Lung (tissue), 12 donors: Measurements from ENCODE around the gene PPIL6. TPM values are rescaled to one million over a fixed set of nuclear protein-coding genes. Genes with fewer than 3 reads are reported as not detected.

Source experiments
- ATAC-seq: fragments of 200-7000 bp; cut with Tn5 transposase; one replicate; pipeline ENCODE4 v1.9.1; 2020; ENCODE audit warnings: moderate number of reproducible peaks; ENCODE audit not compliant: insufficient read depth, low FRiP score
- DNase-seq, 3 donors: peaks; one replicate each; pipeline ENCODE4 v3.0.0-alpha.2; 2013 to 2017
- H3K27ac ChIP-seq, 2 donors: one replicate each; pipeline ENCODE4 v1.5.1; 2013; ENCODE audit warnings: mild to moderate bottlenecking in 2 of 2, moderate library complexity in 2 of 2, control low read depth in 1 of 2, inconsistent platforms in 1 of 2, low read depth in 1 of 2, low read length in 1 of 2
- H3K27me3 ChIP-seq, 3 donors: one replicate each; pipeline ENCODE4 v1.5.1; 2013; ENCODE audit warnings: low read length in 2 of 3; ENCODE audit not compliant: control insufficient read depth in 3 of 3, insufficient read depth in 3 of 3
- H3K36me3 ChIP-seq, 4 donors: one replicate each; pipeline ENCODE4 v1.5.1; 2013; ENCODE audit warnings: low read length in 4 of 4, mild to moderate bottlenecking in 1 of 4, moderate library complexity in 1 of 4; ENCODE audit not compliant: control insufficient read depth in 4 of 4, insufficient read depth in 4 of 4
- H3K4me1 ChIP-seq, 5 donors: one replicate each; pipeline ENCODE4 v1.5.1; 2013; ENCODE audit warnings: low read length in 5 of 5, mild to moderate bottlenecking in 2 of 5, moderate library complexity in 1 of 5; ENCODE audit not compliant: control insufficient read depth in 5 of 5, insufficient read depth in 5 of 5
- H3K4me3 ChIP-seq: one replicate; pipeline ENCODE4 v1.5.1; 2013; ENCODE audit warnings: mild to moderate bottlenecking, control low read depth, moderate library complexity
- H3K9ac ChIP-seq, 2 donors: one replicate each; pipeline ENCODE4 v1.5.1; 2013; ENCODE audit warnings: low read length in 2 of 2, control low read depth in 1 of 2; ENCODE audit not compliant: insufficient read depth in 1 of 2
- H3K9me3 ChIP-seq, 4 donors: one replicate each; pipeline ENCODE4 v1.5.1; 2013; ENCODE audit warnings: low read length in 3 of 4, mild to moderate bottlenecking in 1 of 4, moderate library complexity in 1 of 4; ENCODE audit not compliant: control insufficient read depth in 4 of 4, insufficient read depth in 3 of 4
- WGBS, 2 donors: extraction: QIAGEN DNeasy Blood & Tissue Kit; methylation state at CpG; one replicate each; pipeline ENCODE4 v1.1.7; 2013; 5-methylcytosine and 5-hydroxymethylcytosine counted together
- polyA plus RNA-seq, 2 donors: library from polyadenylated mRNA; stranded (reverse); fragments of 200-250 nt; gene quantifications; one replicate each; pipeline ENCODE4 v1.2.1, GENCODE V29; 2013
- total RNA-seq, 2 donors: library from RNA; depleted of rRNA in 1 of 2; stranded (reverse); fragments of >200 nt in 1 of 2; gene quantifications; one replicate each; pipeline ENCODE4 v1.2.1, GENCODE V29; 2014 to 2021
- TF ChIP-seq, protein P1 (sequence below): IDR thresholded peaks from 2 replicates; pipeline ENCODE4 v1.5.1; 2012; ENCODE audit warnings: mild to moderate bottlenecking; ENCODE audit errors: control extremely low read depth, extremely low read depth
- donor health status: control.
- donor health status: control.
- donor health status: Bipolar disorder and iron deficiency.
- donor health status: healthy.
- donor health status: DM: yes; HTN: yes; CAD: no.

Gene PPIL6
- total and polyA plus RNA-seq, 4 donors: 6.3 to 18.1 (median 13.3) TPM

DNA sequence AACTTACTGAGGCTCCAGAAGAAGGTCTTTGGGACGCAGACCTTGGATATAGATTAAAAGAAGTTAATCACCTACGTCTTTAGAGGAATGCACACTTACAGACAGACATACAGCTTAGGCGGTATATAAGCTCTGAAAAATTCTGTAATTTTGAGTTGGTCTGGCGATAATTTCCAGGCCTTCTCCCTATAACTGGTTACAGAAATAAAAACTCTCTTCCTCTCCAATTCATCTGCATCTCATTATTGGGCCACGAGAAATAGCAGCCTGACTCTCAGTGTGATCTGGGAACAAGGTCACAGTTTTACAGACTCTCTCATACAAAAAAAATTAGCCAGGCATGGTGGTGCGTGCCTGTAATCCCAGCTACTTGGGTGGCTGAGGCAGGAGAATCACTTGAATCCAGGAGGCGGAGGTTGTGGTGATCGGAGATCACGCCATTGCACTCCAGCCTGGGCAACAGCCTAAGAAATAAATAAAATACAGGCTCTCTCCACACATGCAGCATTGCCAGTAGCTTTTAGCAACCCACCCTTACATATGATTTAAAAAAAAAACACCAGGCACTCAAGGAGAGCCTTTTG lies 37.9 kb upstream of the PPIL6 start:
- 83 to 94% methylated on average over 9 of the region's 9 CpGs for WGBS, 2 donors
- no peak for DNase-seq
- H3K9me3 ChIP-seq: no peaks in the 10 kb centered on the region
- H3K9ac ChIP-seq: peak overlapping the region in 1 of 2 donors; percentile 30
- no peak overlapping the region for H3K27ac ChIP-seq
- no peaks in the 10 kb centered on the region for H3K27me3 ChIP-seq
- TF ChIP-seq, protein P1, sequence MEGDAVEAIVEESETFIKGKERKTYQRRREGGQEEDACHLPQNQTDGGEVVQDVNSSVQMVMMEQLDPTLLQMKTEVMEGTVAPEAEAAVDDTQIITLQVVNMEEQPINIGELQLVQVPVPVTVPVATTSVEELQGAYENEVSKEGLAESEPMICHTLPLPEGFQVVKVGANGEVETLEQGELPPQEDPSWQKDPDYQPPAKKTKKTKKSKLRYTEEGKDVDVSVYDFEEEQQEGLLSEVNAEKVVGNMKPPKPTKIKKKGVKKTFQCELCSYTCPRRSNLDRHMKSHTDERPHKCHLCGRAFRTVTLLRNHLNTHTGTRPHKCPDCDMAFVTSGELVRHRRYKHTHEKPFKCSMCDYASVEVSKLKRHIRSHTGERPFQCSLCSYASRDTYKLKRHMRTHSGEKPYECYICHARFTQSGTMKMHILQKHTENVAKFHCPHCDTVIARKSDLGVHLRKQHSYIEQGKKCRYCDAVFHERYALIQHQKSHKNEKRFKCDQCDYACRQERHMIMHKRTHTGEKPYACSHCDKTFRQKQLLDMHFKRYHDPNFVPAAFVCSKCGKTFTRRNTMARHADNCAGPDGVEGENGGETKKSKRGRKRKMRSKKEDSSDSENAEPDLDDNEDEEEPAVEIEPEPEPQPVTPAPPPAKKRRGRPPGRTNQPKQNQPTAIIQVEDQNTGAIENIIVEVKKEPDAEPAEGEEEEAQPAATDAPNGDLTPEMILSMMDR: no peak
- no peak for ATAC-seq
- no peak overlapping the region for H3K4me3 ChIP-seq
- peaks cover 18 to 27% (median 23%) of the 10 kb centered on the region in 4 donors for H3K36me3 ChIP-seq
- peaks cover 2 to 34% (median 20%) of the 10 kb centered on the region in 5 donors for H3K4me1 ChIP-seq

- peaks cover 24 to 32% (median 27%) of the 10 kb centered on the region in 4 donors for H3K36me3 ChIP-seq
- no peaks in the 10 kb centered on the region for H3K27me3 ChIP-seq
- 69 to 84% methylated on average over 2 of the region's 2 CpGs for WGBS, 2 donors
- no peak overlapping the region for H3K27ac ChIP-seq
- peak; percentile 37 to 58 (median 49) for DNase-seq
- TF ChIP-seq, protein P1: no peak
- H3K4me1 ChIP-seq: peaks cover 2 to 34% (median 20%) of the 10 kb centered on the region in 5 donors
- H3K4me3 ChIP-seq: no peak overlapping the region
- peak overlapping the region in 1 of 2 donors; percentile 11 for H3K9ac ChIP-seq
- H3K9me3 ChIP-seq: no peaks in the 10 kb centered on the region
- ATAC-seq: no peak
Measured at GRCh38 chr6:109477725-109478124, 37.3 kb upstream of the PPIL6 start.

DNA sequence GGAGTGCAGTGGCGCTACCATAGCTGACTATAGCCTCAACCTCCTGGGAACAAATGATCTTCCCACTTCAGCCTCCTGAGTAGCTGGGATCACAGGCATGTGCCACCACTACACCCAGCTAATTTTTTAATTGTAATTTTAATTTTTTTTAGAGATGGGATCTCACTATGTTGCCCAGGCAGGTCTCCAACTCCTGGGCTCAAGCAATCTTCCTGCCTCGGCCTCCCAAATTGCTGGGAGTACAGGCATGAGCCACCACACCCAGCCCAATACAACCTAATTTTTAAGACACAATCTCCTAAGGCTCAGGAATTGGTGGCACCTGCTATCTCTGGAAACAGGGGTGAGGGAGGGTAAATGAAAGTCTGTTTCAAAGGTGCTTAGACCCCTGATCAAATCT lies 36.8 kb upstream of the PPIL6 start:
- Histone ChIP-seq H3K9ac (no peak overlapping the region), H3K27me3 (no peaks in the 10 kb centered on the region), H3K27ac (no peak overlapping the region), H3K9me3 (no peaks in the 10 kb centered on the region), H3K4me1 (peaks cover 2 to 33% (median 20%) of the 10 kb centered on the region in 5 donors), H3K36me3 (peaks cover 28 to 37% (median 32%) of the 10 kb centered on the region in 4 donors), H3K4me3 (no peak overlapping the region)
- DNase-seq (no peak), ATAC-seq (no peak)
- TF ChIP-seq, protein P1: no peak
- WGBS, 2 donors: 98 to 99% methylated on average over 2 of the region's 2 CpGs
